ENCODE results near the gene IQCK.

DNA sequence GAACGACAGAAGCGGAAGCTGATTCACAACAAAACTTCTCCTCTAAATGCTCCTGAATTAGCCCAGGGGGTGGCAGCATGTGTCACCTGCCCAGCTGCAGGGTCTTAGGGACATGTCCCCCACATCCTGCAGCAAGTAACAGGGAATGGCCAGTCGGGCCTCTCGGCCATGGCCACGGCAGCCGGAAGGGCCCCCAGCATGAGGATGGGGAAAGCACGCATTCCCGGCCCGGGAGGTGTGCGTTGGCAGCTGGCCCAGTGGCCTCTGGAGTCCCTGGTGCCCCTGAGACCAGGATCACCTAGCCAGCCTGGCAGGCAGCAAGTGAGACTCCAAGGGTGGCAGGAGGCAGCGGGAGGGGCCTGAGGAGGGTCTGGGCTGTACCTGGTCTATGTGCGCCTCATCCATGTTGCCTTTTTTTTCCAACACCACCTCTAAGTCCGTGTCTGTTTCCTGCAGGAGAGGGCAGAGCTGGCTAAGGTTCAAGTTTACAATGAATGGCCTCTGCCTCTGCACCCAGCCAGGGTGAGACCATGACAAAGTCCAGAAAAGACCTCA, 7.0 kb upstream of the IQCK start:
- TF ChIP-seq CTCF (IDR thresholded peaks at IDR 0.05) = no peak
- no peak for TF ChIP-seq POLR2A (IDR thresholded peaks at IDR 0.05)
